HEK293 (cell line): Measurements from ENCODE around the gene CASKIN2.

ENCODE experiments used
- GLI4 ChIP-seq: fragments of 450-650 bp; formaldehyde crosslinking; IDR thresholded peaks from 2 replicates; pipeline ENCODE4 v1.5.1; 2016; ENCODE audit warnings: missing biosample characterization, missing genetic modification characterization
- HOXA7 ChIP-seq: sonication (generic); formaldehyde crosslinking; IDR thresholded peaks from 2 replicates; pipeline ENCODE4 v1.8.1; 2022; ENCODE audit warnings: missing genetic modification reagents, borderline replicate concordance
- KLF16 ChIP-seq: fragments of 450-650 bp; formaldehyde crosslinking; IDR thresholded peaks from 2 replicates; pipeline ENCODE4 v1.5.1; 2017; ENCODE audit warnings: missing biosample characterization, missing genetic modification characterization
- SP3 ChIP-seq: fragments of 450-650 bp; formaldehyde crosslinking; IDR thresholded peaks from 2 replicates; pipeline ENCODE4 v1.5.1; 2016; ENCODE audit warnings: missing biosample characterization, missing genetic modification characterization
- ZBTB21 ChIP-seq: fragments of 450-650 bp; formaldehyde crosslinking; IDR thresholded peaks from 2 replicates; pipeline ENCODE4 v1.5.1; 2017; ENCODE audit warnings: missing biosample characterization, missing genetic modification characterization
- ZFP41 ChIP-seq: fragments of 450-650 bp; formaldehyde crosslinking; IDR thresholded peaks from 2 replicates; pipeline ENCODE4 v1.5.1; 2016; ENCODE audit warnings: missing biosample characterization, missing genetic modification characterization, borderline replicate concordance
- ZIC2 ChIP-seq: fragments of 450-650 bp; formaldehyde crosslinking; IDR thresholded peaks from 2 replicates; pipeline ENCODE4 v1.5.1; 2016; ENCODE audit warnings: missing biosample characterization, missing genetic modification characterization
- ZNF146 ChIP-seq: fragments of 450-650 bp; formaldehyde crosslinking; IDR thresholded peaks from 2 replicates; pipeline ENCODE4 v1.5.1; 2016; ENCODE audit warnings: missing biosample characterization, missing genetic modification characterization
- ZNF155 ChIP-seq: fragments of 450-650 bp; formaldehyde crosslinking; IDR thresholded peaks from 2 replicates; pipeline ENCODE4 v1.5.1; 2016; ENCODE audit warnings: missing biosample characterization, missing genetic modification characterization
- ZNF202 ChIP-seq: fragments of 450-650 bp; formaldehyde crosslinking; IDR thresholded peaks from 2 replicates; pipeline ENCODE4 v1.5.1; 2016; ENCODE audit warnings: missing biosample characterization, missing genetic modification characterization, borderline replicate concordance
- ZNF239 ChIP-seq: fragments of 450-650 bp; formaldehyde crosslinking; IDR thresholded peaks from 2 replicates; pipeline ENCODE4 v1.5.1; 2016; ENCODE audit warnings: missing biosample characterization, missing genetic modification characterization
- ZNF350 ChIP-seq: fragments of 450-650 bp; formaldehyde crosslinking; IDR thresholded peaks from 2 replicates; pipeline ENCODE4 v1.5.0; 2017; ENCODE audit warnings: missing biosample characterization, mild to moderate bottlenecking, missing genetic modification characterization
- ZNF423 ChIP-seq: fragments of 450-650 bp; formaldehyde crosslinking; IDR thresholded peaks from 2 replicates; pipeline ENCODE4 v1.5.1; 2016; ENCODE audit warnings: missing biosample characterization, missing genetic modification characterization
- ZNF514 ChIP-seq: fragments of 450-650 bp; formaldehyde crosslinking; IDR thresholded peaks from 2 replicates; pipeline ENCODE4 v1.5.1; 2016; ENCODE audit warnings: missing biosample characterization, missing genetic modification characterization
- ZNF521 ChIP-seq: fragments of 450-650 bp; formaldehyde crosslinking; IDR thresholded peaks from 2 replicates; pipeline ENCODE4 v1.5.1; 2017; ENCODE audit warnings: missing biosample characterization, mild to moderate bottlenecking, missing genetic modification characterization
- ZNF549 ChIP-seq: fragments of 450-650 bp; IDR thresholded peaks from 2 replicates; pipeline ENCODE4 v1.5.1; 2018; ENCODE audit warnings: missing biosample characterization, missing genetic modification characterization, mild to moderate bottlenecking, inconsistent platforms, moderate library complexity
- ZNF571 ChIP-seq: fragments of 450-650 bp; formaldehyde crosslinking; IDR thresholded peaks from 2 replicates; pipeline ENCODE4 v1.5.0; 2017; ENCODE audit warnings: missing biosample characterization, missing genetic modification characterization
- ZNF596 ChIP-seq: fragments of 450-650 bp; IDR thresholded peaks from 2 replicates; pipeline ENCODE4 v1.5.0; 2018; ENCODE audit warnings: missing biosample characterization, mild to moderate bottlenecking, missing genetic modification characterization, moderate library complexity
- ZNF629 ChIP-seq: fragments of 450-650 bp; formaldehyde crosslinking; IDR thresholded peaks from 2 replicates; pipeline ENCODE4 v1.5.1; 2017; ENCODE audit warnings: missing biosample characterization, missing genetic modification characterization
- ZNF654 ChIP-seq: fragments of 450-650 bp; formaldehyde crosslinking; IDR thresholded peaks from 2 replicates; pipeline ENCODE4 v1.5.1; 2016; ENCODE audit warnings: low read depth, missing biosample characterization, missing genetic modification characterization
- ZNF701 ChIP-seq: fragments of 450-650 bp; formaldehyde crosslinking; IDR thresholded peaks from 2 replicates; pipeline ENCODE4 v1.5.1; 2016; ENCODE audit warnings: missing biosample characterization, missing genetic modification characterization
- ZNF837 ChIP-seq: fragments of 450-650 bp; formaldehyde crosslinking; IDR thresholded peaks from 2 replicates; pipeline ENCODE4 v1.5.1; 2016; ENCODE audit warnings: missing biosample characterization, missing genetic modification characterization
- TF ChIP-seq, protein P1 (sequence below): fragments of 450-650 bp; formaldehyde crosslinking; IDR thresholded peaks from 2 replicates; pipeline ENCODE4 v1.5.1; 2016; ENCODE audit warnings: missing biosample characterization, missing genetic modification characterization
- TF ChIP-seq, protein P2 (sequence below): fragments of 450-650 bp; formaldehyde crosslinking; IDR thresholded peaks from 2 replicates; pipeline ENCODE4 v1.5.1; 2016; ENCODE audit warnings: missing biosample characterization, missing genetic modification characterization
- TF ChIP-seq, protein P3 (sequence below): fragments of 450-650 bp; IDR thresholded peaks from 2 replicates; pipeline ENCODE4 v1.5.1; 2018; ENCODE audit warnings: missing biosample characterization, missing genetic modification characterization
- TF ChIP-seq, protein P4 (sequence below): fragments of 450-650 bp; formaldehyde crosslinking; IDR thresholded peaks from 2 replicates; pipeline ENCODE4 v1.5.1; 2017; ENCODE audit warnings: missing biosample characterization, missing genetic modification characterization
- TF ChIP-seq, protein P5 (sequence below): fragments of 450-650 bp; formaldehyde crosslinking; IDR thresholded peaks from 2 replicates; pipeline ENCODE4 v1.5.1; 2016; ENCODE audit warnings: missing biosample characterization, missing genetic modification characterization, borderline replicate concordance

CASKIN2 gene

DNA sequence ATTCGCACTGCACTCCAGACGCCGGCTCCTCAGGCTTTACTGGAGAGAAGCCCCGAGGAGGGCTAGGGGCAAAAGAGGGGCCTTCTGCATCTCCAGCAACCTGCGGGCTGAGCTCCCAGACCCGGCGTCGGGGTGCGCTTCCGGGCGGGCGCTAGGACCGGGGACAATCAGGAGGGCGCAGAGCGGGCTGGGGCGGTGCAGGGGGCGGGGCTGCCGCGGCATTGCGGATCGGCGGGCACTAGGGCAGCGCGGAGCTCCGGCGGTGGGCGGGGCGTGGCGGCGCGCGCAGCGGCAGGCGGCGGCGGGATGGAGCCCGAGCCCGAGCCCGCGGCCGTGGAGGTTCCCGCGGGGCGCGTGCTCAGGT lies 900 bp upstream of the CASKIN2 start, which contains the start of gene TSEN54 (continued):
- no peak for TF ChIP-seq ZNF202 (tag by site-specific recombination)
- TF ChIP-seq ZNF837 (tag by site-specific recombination): no peak
- no peak for TF ChIP-seq HOXA7 (CRISPR knock-in tag)
- no peak for TF ChIP-seq ZNF146 (tag by site-specific recombination)
- TF ChIP-seq ZNF571 (tag by site-specific recombination): no peak
- TF ChIP-seq ZNF423 (tag by site-specific recombination): no peak
- peak; percentile 33 for TF ChIP-seq ZNF629
- TF ChIP-seq ZFP41: no peak
- TF ChIP-seq, protein P1, sequence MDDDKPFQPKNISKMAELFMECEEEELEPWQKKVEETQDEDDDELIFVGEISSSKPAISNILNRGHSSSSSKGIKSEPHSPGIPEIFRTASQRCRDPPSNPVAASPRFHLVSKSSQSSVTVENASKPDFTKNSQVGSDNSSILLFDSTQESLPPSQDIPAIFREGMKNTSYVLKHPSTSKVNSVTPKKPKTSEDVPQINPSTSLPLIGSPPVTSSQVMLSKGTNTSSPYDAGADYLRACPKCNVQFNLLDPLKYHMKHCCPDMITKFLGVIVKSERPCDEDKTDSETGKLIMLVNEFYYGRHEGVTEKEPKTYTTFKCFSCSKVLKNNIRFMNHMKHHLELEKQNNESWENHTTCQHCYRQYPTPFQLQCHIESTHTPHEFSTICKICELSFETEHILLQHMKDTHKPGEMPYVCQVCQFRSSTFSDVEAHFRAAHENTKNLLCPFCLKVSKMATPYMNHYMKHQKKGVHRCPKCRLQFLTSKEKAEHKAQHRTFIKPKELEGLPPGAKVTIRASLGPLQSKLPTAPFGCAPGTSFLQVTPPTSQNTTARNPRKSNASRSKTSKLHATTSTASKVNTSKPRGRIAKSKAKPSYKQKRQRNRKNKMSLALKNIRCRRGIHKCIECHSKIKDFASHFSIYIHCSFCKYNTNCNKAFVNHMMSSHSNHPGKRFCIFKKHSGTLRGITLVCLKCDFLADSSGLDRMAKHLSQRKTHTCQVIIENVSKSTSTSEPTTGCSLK (tag by site-specific recombination): no peak
- no peak for TF ChIP-seq ZNF596
- no peak for TF ChIP-seq ZNF239 (tag by site-specific recombination)
- TF ChIP-seq SP3 (tag by site-specific recombination): peak; percentile 86
- TF ChIP-seq, protein P2, sequence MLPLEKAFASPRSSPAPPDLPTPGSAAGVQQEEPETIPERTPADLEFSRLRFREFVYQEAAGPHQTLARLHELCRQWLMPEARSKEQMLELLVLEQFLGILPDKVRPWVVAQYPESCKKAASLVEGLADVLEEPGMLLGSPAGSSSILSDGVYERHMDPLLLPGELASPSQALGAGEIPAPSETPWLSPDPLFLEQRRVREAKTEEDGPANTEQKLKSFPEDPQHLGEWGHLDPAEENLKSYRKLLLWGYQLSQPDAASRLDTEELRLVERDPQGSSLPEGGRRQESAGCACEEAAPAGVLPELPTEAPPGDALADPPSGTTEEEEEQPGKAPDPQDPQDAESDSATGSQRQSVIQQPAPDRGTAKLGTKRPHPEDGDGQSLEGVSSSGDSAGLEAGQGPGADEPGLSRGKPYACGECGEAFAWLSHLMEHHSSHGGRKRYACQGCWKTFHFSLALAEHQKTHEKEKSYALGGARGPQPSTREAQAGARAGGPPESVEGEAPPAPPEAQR (tag by site-specific recombination): no peak
- no peak for TF ChIP-seq ZNF514 (tag by site-specific recombination)
- TF ChIP-seq ZNF549 (tag by site-specific recombination): no peak
- TF ChIP-seq, protein P3, sequence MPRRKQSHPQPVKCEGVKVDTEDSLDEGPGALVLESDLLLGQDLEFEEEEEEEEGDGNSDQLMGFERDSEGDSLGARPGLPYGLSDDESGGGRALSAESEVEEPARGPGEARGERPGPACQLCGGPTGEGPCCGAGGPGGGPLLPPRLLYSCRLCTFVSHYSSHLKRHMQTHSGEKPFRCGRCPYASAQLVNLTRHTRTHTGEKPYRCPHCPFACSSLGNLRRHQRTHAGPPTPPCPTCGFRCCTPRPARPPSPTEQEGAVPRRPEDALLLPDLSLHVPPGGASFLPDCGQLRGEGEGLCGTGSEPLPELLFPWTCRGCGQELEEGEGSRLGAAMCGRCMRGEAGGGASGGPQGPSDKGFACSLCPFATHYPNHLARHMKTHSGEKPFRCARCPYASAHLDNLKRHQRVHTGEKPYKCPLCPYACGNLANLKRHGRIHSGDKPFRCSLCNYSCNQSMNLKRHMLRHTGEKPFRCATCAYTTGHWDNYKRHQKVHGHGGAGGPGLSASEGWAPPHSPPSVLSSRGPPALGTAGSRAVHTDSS (tag by site-specific recombination): no peak
- TF ChIP-seq ZNF155 (tag by site-specific recombination): no peak
- TF ChIP-seq, protein P4, sequence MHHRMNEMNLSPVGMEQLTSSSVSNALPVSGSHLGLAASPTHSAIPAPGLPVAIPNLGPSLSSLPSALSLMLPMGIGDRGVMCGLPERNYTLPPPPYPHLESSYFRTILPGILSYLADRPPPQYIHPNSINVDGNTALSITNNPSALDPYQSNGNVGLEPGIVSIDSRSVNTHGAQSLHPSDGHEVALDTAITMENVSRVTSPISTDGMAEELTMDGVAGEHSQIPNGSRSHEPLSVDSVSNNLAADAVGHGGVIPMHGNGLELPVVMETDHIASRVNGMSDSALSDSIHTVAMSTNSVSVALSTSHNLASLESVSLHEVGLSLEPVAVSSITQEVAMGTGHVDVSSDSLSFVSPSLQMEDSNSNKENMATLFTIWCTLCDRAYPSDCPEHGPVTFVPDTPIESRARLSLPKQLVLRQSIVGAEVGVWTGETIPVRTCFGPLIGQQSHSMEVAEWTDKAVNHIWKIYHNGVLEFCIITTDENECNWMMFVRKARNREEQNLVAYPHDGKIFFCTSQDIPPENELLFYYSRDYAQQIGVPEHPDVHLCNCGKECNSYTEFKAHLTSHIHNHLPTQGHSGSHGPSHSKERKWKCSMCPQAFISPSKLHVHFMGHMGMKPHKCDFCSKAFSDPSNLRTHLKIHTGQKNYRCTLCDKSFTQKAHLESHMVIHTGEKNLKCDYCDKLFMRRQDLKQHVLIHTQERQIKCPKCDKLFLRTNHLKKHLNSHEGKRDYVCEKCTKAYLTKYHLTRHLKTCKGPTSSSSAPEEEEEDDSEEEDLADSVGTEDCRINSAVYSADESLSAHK (tag by site-specific recombination): no peak; the same call in 1 of the 2 replicates
- TF ChIP-seq ZNF654: no peak
- no peak for TF ChIP-seq ZNF521 (tag by site-specific recombination)
- TF ChIP-seq, protein P5, sequence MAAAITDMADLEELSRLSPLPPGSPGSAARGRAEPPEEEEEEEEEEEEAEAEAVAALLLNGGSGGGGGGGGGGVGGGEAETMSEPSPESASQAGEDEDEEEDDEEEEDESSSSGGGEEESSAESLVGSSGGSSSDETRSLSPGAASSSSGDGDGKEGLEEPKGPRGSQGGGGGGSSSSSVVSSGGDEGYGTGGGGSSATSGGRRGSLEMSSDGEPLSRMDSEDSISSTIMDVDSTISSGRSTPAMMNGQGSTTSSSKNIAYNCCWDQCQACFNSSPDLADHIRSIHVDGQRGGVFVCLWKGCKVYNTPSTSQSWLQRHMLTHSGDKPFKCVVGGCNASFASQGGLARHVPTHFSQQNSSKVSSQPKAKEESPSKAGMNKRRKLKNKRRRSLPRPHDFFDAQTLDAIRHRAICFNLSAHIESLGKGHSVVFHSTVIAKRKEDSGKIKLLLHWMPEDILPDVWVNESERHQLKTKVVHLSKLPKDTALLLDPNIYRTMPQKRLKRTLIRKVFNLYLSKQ (tag by site-specific recombination): no peak
- TF ChIP-seq ZNF350 (tag by site-specific recombination): no peak
- no peak for TF ChIP-seq GLI4
- TF ChIP-seq ZIC2 (tag by site-specific recombination): no peak
- no peak for TF ChIP-seq ZNF701 (tag by site-specific recombination)
- TF ChIP-seq ZBTB21: no peak
- peak; percentile 44 for TF ChIP-seq KLF16
